NCI-H1105 (cell line): ENCODE results near the gene KIF22.
"Not testable (repeated sequence)": the region's sequence is repeated elsewhere in the genome, so short reads cannot be mapped to it uniquely, and the experiment has no call there.

ENCODE experiments used
- DNase-seq: peaks from one replicate; lab custom pipeline; 2025; lab: John Stamatoyannopoulos, UW

Gene KIF22

GRCh38 chr16:29766571-29766970 lies 24.0 kb upstream of the KIF22 start:
- no peak for DNase-seq

GRCh38 chr16:29767062-29767461 lies 23.5 kb upstream of the KIF22 start:
- no peak for DNase-seq

- no peak for DNase-seq
Observed at GRCh38 chr16:29769507-29769906, 21.0 kb upstream of the KIF22 start.

GRCh38 chr16:29770250-29770929 lies 20.2 kb upstream of the KIF22 start:
- no peak for DNase-seq

GRCh38 chr16:29772330-29772729 lies 18.2 kb upstream of the KIF22 start:
- not testable (repeated sequence) for DNase-seq

- no peak for DNase-seq
Observed at GRCh38 chr16:29774730-29775129, 15.8 kb upstream of the KIF22 start.

- DNase-seq, result no peak
Observed at GRCh38 chr16:29775742-29776408, 14.7 kb upstream of the KIF22 start.

GRCh38 chr16:29777576-29778350 lies 12.8 kb upstream of the KIF22 start, which contains the start of gene ZG16:
Gene ZG16, plus strand, starts transcription at chr16:29778256. Its CDS starts 1,011 bp downstream, at chr16:29779267.
- no peak for DNase-seq

GRCh38 chr16:29779474-29779873 lies 11.1 kb upstream of the KIF22 start:
- no peak for DNase-seq

- not testable (repeated sequence) for DNase-seq
Observed at GRCh38 chr16:29783094-29783953, 7.2 kb upstream of the KIF22 start.

GRCh38 chr16:29784157-29784556 lies 6.4 kb upstream of the KIF22 start:
- DNase-seq, result no peak

- DNase-seq, result no peak
Observed at GRCh38 chr16:29784901-29785500, 5.5 kb upstream of the KIF22 start.

- not testable (repeated sequence) for DNase-seq
Observed at GRCh38 chr16:29787155-29787554, 3.4 kb upstream of the KIF22 start.

- no peak for DNase-seq
Observed at GRCh38 chr16:29789775-29790182, 772 bp upstream of the KIF22 start.

- no peak for DNase-seq
Observed at GRCh38 chr16:29790949-29791844, 646 bp downstream of the KIF22 start.

GRCh38 chr16:29791845-29792807 lies 1.6 kb downstream of the KIF22 start:
- no peak for DNase-seq

GRCh38 chr16:29793153-29793552 lies 2.6 kb downstream of the KIF22 start:
- not testable (repeated sequence) for DNase-seq

- DNase-seq, result no peak
Observed at GRCh38 chr16:29794231-29794710, 3.7 kb downstream of the KIF22 start.

- DNase-seq, result no peak
Observed at GRCh38 chr16:29802416-29802935, 11.9 kb downstream of the KIF22 start.
